Caco-2 (cell line): Measurements from ENCODE around the gene GMPPB. TPM values are rescaled to one million over a fixed set of nuclear protein-coding genes. Genes with fewer than 3 reads are reported as not detected.

Source experiments
- BruUV-seq: library from RNA; stranded (reverse); fragments of 400-500 nt; replicated peaks from 2 replicates; lab custom pipeline; 2021; lab: Mats Ljungman, UMichigan
- CTCF ChIA-PET: fragments of 300-600 bp; sonication (Branson Sonifier 250); formaldehyde crosslinking; loops from one replicate; lab custom pipeline; 2022; ENCODE audit warnings: antibody characterized with exemption; lab: Charles Lee
- POLR2A ChIA-PET: fragments of 300-600 bp; sonication (Branson Sonifier 250); formaldehyde crosslinking; loops from one replicate; lab custom pipeline; 2022; ENCODE audit warnings: antibody characterized with exemption; lab: Charles Lee
- DNase-seq, 2 experiments: peaks; one replicate each; pipeline versions ENCODE4 v3.0.0 to v3.0.0-alpha.2; 2020 to 2022
- H3K27me3 ChIP-seq: replicated peaks from 2 replicates; pipeline ENCODE4 v1.6.0; 2011; ENCODE audit warnings: low read length; ENCODE audit not compliant: control insufficient read depth, insufficient read depth
- H3K36me3 ChIP-seq: 2 replicates; pipeline ENCODE4 v1.5.1; 2011; ENCODE audit warnings: low read length; ENCODE audit not compliant: control insufficient read depth, insufficient read depth
- H3K4me1 ChIP-seq: fragments of 250-450 bp; sonication (Bioruptor Pico); 2 replicates; pipeline ENCODE4 v1.5.1; 2020; ENCODE audit warnings: mild to moderate bottlenecking
- H3K4me3 ChIP-seq: 2 replicates; pipeline ENCODE4 v1.5.1; 2011; ENCODE audit warnings: low read depth, mild to moderate bottlenecking, control low read depth, low read length
- H3K9me3 ChIP-seq: fragments of 250-450 bp; sonication (Bioruptor Pico); 2 replicates; pipeline ENCODE4 v1.5.1; 2020; ENCODE audit warnings: mild to moderate bottlenecking, moderate library complexity
- H3K27ac Mint-ChIP-seq: one replicate; pipeline ENCODE4 v1.8.0; 2022; ENCODE audit warnings: mixed read lengths; ENCODE audit not compliant: unreplicated experiment
- H3K27me3 Mint-ChIP-seq: one replicate; pipeline ENCODE4 v1.8.0; 2022; ENCODE audit warnings: mixed read lengths; ENCODE audit not compliant: insufficient read depth, unreplicated experiment
- H3K36me3 Mint-ChIP-seq: one replicate; pipeline ENCODE4 v1.8.0; 2022; ENCODE audit warnings: mild to moderate bottlenecking, mixed read lengths; ENCODE audit not compliant: insufficient read depth, unreplicated experiment
- H3K4me1 Mint-ChIP-seq: one replicate; pipeline ENCODE4 v1.8.0; 2022; ENCODE audit warnings: low read depth, mixed read lengths; ENCODE audit not compliant: unreplicated experiment
- H3K4me3 Mint-ChIP-seq: one replicate; pipeline ENCODE4 v1.8.0; 2022; ENCODE audit warnings: mild to moderate bottlenecking, moderate library complexity, mixed read lengths; ENCODE audit not compliant: unreplicated experiment
- H3K9me3 Mint-ChIP-seq: one replicate; pipeline ENCODE4 v1.8.0; 2022; ENCODE audit warnings: mixed read lengths; ENCODE audit not compliant: unreplicated experiment
- CTCF ChIP-seq, 2 experiments: fragments of 200-600 bp in 1 of 2; IDR thresholded peaks; 1 replicate in 1 of 2; 2 replicates in 1 of 2; pipeline versions ENCODE4 v1.5.1 to v1.8.0; 2011 to 2022; ENCODE audit warnings: antibody characterized with exemption in 1 of 2, control low read depth in 1 of 2, inconsistent platforms in 1 of 2, low read depth in 1 of 2, low read length in 1 of 2, mild to moderate bottlenecking in 1 of 2, moderate library complexity in 1 of 2; ENCODE audit not compliant: insufficient read depth in 1 of 2, severe bottlenecking in 1 of 2, unreplicated experiment in 1 of 2
- intact Hi-C: fragments of 100-400 bp; cut with micrococcal nuclease; formaldehyde crosslinking; loops from one replicate; pipeline ENCODE4 v1.10.0; 2022; ENCODE audit not compliant: unreplicated experiment
- total RNA-seq: library from RNA; stranded (reverse); gene quantifications from 2 replicates; pipeline ENCODE4 v1.2.3, GENCODE V29; 2022

The GMPPB gene
- total RNA-seq, 1 experiment from 2014 or later = 26.5 TPM

- peaks cover 69% of the 10 kb centered on the region for H3K36me3 Mint-ChIP-seq
- Histone ChIP-seq H3K9me3 (no peaks in the 10 kb centered on the region), H3K36me3 (peaks cover 1% of the 10 kb centered on the region), H3K4me3 (no peak overlapping the region), H3K4me1 (no peaks in the 10 kb centered on the region), H3K27me3 (no peaks in the 10 kb centered on the region)
- H3K9me3 Mint-ChIP-seq = no peaks in the 10 kb centered on the region
- intact Hi-C loops = no loop called here
- no peak for TF ChIP-seq CTCF (IDR thresholded peaks at IDR 0.05; ENCODE audit: insufficient read depth in 1 of 2, low read depth in 1 of 2, low read length in 1 of 2, severe bottlenecking in 1 of 2, unreplicated experiment in 1 of 2)
- no TSS peak for BruUV-seq
- no peak for DNase-seq
- ChIA-PET POLR2A (no interaction called here), CTCF (interaction anchor here (0.6 kb wide), 1 partner anchor 116 kb away, joined by 5 read pairs; no protein-coding TSS in a partner anchor)
- no peak overlapping the region for H3K4me3 Mint-ChIP-seq
- no peaks in the 10 kb centered on the region for H3K27me3 Mint-ChIP-seq
- H3K27ac Mint-ChIP-seq = no peak overlapping the region
- no peaks in the 10 kb centered on the region for H3K4me1 Mint-ChIP-seq
Measured at GRCh38 chr3:49734752-49735151, 11.0 kb upstream of the GMPPB start.

DNA sequence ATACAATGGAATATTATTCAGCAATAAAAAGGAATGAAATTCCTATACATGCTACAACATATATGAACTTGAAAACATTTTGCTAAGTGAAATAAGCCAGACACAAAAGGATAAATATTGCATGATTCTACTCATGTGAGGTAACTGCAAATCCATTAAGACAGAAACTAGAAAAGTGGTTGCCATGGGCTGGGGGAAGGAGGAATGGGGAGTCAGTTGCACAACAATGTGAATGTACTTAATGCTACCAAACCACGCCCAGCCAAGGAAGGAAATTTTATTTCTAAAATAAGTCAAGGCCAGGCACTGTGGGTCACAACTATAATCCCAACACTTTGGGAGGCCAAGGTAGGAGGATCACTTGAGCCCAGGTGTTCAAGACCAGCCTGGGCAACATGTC is 9.8 kb upstream of the GMPPB start:
- Mint-ChIP-seq H3K9me3 (no peaks in the 10 kb centered on the region), H3K36me3 (peaks cover 73% of the 10 kb centered on the region), H3K4me1 (no peaks in the 10 kb centered on the region), H3K27me3 (no peaks in the 10 kb centered on the region), H3K27ac (no peak overlapping the region), H3K4me3 (no peak overlapping the region)
- ChIA-PET POLR2A (no interaction called here), CTCF (interaction anchor here (0.6 kb wide), 1 partner anchor 9 kb away, joined by 8 read pairs; no protein-coding TSS in a partner anchor)
- BruUV-seq = no TSS peak
- no peak for TF ChIP-seq CTCF (IDR thresholded peaks at IDR 0.05; ENCODE audit: insufficient read depth in 1 of 2, low read depth in 1 of 2, low read length in 1 of 2, severe bottlenecking in 1 of 2, unreplicated experiment in 1 of 2)
- intact Hi-C loops = no loop called here
- peaks cover 1% of the 10 kb centered on the region for H3K36me3 ChIP-seq
- no peak overlapping the region for H3K4me3 ChIP-seq
- DNase-seq = no peak
- no peaks in the 10 kb centered on the region for H3K9me3 ChIP-seq
- H3K27me3 ChIP-seq = no peaks in the 10 kb centered on the region
- no peaks in the 10 kb centered on the region for H3K4me1 ChIP-seq

DNA sequence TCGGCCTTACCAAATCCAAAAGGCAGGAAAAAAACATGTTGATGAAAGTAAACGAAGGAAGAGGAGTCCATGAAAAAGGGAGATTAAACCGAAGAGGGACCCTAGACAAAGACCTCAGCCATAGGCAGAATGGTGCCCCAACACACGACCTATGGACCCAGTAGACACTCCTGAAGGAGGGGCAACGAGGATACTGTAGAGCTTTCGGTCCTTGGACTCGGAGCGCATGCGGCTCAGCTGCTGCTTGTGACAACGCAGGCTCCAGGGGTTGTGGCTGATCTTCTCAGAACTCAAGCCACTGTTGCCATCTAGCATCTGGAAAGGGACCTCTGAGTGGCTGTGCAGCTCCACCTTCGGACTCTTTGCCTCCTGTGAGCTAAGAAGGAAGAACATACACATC is 8.8 kb upstream of the GMPPB start:
- no peaks in the 10 kb centered on the region for H3K4me1 ChIP-seq
- no peak for TF ChIP-seq CTCF (IDR thresholded peaks at IDR 0.05; ENCODE audit: insufficient read depth in 1 of 2, low read depth in 1 of 2, low read length in 1 of 2, severe bottlenecking in 1 of 2, unreplicated experiment in 1 of 2)
- Mint-ChIP-seq H3K27ac (no peak overlapping the region), H3K4me3 (no peak overlapping the region), H3K4me1 (no peaks in the 10 kb centered on the region), H3K9me3 (no peaks in the 10 kb centered on the region), H3K27me3 (no peaks in the 10 kb centered on the region), H3K36me3 (peaks cover 73% of the 10 kb centered on the region)
- no peaks in the 10 kb centered on the region; the same call in 1 of the 2 replicates for H3K36me3 ChIP-seq
- no peaks in the 10 kb centered on the region for H3K9me3 ChIP-seq
- ChIA-PET CTCF (no interaction called here), POLR2A (no interaction called here)
- H3K4me3 ChIP-seq = no peak overlapping the region
- no peak for DNase-seq
- no TSS peak for BruUV-seq
- intact Hi-C loops = no loop called here
- H3K27me3 ChIP-seq = no peaks in the 10 kb centered on the region
